Measurements from ENCODE around the gene RALGDS.
A peak's percentile ranks its signal among the peaks of the same experiment; 100 is the strongest.
"Not testable (repeated sequence)": the region's sequence is repeated elsewhere in the genome, so short reads cannot be mapped to it uniquely, and the experiment has no call there.

Gene RALGDS

DNA sequence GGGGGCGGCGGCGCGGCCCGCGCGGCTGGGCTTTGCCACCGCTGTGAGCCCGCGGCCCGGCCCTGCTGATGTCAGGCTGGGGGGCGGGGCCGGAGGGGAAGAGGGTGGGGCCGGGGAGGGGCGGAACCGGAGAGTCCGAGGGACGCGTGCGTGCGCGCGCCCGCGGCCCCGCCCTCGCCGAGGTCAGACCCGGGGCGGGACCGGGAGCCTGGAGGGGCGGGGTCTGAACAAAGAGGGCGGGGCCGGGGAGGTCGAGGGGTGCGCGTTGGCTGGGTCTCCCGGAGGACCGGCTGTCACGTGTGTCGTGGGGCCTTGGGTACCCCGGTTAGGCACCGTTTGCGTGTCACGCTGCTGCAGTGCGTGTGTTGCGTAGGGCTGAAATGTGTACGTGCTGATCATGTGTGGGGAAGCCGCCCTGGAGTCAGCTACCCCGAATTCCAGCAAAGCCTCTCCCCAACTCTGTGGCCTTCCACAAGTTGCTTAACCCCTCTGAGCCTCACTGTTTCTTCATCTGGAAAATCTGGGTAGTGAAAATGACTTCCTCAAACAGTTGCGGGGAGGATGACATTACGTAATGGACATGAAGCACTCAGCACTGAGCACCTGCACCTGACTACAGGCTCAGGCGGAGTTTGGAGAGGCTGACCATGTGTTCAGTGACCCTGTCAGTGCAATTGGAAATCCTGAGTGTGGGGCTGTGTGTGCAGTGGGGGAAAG is at the start of gene RALGDS:
RALGDS (minus strand) TSS at position 43 of the 717 bp plus-strand sequence. CDS start 86 bp downstream, outside the sequence.
- DNase-seq = peak; percentile 94

DNA sequence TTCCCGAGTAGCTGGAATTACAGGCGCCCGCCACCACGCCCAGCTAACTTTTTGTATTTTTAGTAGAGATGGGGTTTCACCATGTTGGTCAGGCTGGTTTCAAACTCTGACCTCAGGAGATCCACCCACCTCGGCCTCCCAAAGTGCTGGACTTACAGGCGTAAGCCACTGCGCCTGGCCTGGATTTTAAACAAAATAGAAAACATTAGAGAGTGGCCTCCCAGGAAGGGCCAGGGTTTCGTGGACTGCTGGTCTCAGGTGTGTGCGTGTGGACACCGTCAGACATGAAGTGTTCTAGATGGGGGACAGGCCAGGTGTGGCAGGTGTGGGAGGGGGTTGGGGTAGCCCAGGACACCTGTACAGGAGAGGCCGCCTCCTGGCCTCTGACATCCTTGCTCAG is 49.7 kb upstream of the RALGDS start:
- DNase-seq = no peak

DNA sequence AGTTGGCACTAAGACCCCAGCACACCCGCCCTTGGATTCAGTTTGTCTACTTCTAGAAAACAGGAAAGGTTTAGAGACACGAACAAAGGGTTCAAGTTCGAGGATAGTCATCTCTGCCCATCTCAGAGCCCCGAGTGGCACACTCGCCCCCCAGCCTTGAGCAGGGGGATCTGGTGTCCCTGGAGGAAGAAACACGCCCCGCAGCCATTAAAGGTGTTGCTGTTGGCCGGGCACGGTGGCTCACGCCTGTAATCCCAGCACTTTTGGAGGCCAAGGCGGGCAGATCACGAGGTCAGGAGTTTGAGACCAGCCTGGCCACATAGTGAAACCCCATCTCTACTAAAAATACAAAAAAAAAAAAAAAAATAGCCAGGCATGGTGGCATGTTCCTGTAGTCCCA is 48.6 kb upstream of the RALGDS start:
- DNase-seq = not testable (repeated sequence)

DNA sequence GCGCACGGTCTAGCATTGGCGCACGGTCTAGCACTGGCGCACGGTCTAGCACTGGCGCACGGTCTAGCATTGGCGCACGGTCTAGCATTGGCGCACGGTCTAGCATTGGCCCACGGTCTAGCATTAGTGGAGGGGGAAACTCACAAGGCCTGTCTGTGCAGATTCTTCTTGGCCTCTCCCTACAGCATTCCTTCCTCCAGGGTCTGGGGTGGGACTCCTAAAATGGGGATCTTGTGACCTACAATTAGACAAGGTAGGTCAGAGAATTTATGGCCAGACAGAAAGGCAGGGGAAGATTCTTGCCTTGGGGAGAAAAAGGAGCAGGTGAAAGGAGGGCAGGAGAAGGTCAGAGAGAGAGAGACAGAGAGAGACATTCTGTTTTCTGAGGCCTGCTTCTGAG is 48.1 kb upstream of the RALGDS start:
- no peak for DNase-seq

DNA sequence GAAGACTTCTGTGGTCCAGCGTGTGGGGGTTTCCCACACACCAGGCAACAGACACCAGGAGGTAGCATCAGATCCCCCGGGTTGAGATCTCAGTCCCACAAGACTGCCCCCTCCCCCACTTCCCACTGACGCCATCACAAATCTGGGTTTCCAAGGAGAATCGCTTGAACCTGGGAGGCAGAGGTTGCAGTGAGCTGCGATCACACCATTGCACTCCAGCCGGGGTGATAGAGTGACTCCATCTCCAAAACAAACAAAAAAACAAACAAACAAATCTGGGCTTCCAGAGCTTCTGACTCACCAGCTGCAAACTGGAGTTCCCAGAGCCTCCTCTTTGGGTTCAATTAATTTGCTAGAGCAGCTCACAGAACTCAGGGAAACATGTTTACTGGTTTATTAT is 47.4 kb upstream of the RALGDS start:
- DNase-seq = no peak

DNA sequence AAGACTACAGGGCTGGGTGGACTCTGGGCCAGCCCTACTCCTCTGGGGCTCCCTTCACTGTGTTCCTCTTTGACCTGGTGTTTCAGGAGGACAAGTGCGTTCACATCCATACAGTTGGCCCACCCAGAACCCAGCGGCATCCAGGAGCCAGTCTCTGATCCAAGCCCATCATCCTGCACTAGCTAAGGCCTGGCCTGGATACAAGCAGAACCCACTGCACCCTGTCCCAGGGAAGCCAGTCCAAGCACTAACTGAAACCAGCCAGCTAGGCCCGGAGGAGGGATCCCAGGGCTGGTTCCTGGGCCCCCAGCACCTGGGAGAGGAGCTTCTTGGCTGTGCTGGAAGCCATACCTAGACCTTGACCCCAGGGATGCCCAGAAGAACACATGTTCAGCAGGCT is 46.7 kb upstream of the RALGDS start:
- DNase-seq = no peak

DNA sequence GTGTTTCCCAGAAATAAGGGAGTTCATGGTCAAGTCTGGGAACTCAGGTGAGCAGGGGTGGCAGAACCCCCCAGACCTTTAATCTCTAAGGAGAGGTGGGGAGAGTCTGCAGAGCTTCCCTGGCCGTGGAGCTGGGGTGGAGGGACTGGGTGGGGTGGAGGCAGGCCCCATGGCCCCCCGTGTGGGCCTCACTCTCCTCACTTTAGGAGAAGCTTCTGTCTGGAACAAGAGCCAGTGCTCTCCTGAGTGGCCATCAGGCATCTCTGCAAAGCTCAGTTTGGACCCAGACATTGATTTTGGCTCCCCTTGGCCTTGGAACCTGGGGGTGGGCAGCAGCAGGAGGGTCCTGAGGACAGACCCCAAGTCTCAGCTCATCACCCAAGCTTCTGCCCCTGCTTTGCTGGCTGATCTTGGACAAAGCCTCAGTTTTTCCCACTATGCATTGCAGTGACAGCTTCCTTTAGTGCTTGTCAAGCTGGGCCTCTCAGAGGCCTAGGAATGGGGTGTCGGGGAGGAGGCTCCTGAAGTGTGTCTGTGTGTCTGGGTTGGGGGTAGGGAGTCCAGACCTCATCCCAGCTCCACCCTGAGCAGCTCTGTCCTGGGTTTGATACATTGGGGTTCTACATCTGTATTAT is 46.2 kb upstream of the RALGDS start:
- no peak for DNase-seq

DNA sequence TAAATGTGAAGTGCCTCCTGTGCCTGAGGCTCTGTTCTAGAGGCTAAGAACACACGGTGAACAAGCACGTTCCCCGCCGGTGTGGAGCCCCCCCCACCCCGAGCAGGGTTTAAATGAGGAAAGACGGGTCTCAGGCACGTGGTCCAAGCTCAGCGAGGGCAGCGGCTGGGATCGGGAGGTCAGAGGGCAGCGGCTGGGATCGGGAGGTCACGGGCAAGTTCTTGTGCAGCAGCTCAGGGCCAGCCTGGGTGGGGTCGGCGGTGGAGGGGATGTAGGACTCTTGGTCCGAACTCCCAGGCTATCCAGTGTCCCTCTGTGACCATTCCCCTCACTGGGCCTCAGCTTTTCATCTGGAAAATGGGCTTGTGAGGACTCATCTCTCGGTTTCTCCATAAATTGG is 45.4 kb upstream of the RALGDS start:
- no peak for DNase-seq

DNA sequence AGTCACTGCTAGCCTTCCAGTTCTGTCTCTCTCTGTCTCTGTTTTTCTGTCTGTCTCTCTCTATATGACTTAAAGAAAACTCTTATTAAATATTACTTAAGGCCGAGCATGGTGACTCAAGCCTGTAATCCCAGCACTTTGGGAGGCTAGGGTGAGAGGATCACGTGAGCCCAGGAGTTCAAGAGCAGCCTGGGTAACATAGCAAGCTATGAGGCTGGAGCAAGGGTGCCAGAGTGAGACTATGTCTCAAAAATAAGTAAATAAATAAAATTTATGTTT is 44.4 kb upstream of the RALGDS start:
- DNase-seq = no peak

DNA sequence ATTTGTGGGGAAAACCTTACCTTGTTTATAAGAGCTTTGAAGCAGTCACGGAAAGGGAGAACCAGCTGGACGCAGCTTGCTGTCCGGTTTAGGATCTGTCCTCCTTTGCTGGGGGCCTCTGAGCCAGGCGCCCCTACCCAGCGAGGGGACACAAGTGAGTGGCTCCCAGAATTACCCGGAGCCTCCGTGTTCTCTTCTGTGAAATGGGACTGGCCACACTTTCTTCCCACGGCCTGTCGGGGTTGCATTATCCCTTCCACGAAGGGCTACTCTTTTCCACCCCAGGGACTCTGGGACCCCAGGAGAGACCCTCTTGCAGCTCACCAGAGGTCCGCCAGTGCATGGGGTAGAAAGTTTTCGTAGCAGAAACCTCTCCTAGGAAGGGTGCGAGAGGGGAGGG is 43.2 kb upstream of the RALGDS start:
- DNase-seq = no peak

DNA sequence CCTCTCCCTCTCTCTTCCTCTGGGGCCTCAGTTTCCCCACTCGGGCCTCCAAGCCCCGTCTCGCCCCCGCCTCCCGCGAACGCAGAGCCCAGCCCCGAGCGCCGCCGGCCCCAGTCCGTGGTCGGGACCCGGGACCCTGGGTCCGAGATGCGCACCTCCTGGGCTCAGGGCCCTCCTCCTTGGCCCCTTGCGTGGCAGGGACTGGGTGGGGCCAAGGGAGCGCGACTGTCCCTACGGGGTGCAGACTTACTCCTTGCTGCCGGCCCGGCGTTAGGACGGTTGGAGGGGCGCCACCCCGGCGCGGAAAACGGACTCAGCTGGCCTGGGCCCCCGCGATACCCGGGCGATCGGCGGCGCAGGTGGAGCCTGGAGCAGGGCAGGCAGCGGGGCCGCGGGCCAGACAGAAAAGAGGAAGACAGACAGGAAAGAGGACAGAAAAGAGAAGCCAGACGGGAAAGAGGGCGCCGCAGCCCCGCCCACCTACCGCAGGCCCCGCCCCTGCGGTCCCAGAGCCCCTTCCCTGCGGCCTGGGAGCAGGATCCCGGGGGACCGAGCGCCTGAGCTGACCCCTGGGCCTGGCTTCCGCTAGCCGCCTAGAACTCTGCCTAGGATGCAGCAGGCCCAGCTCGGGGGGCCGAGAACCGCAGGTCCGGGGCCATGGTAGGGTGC is 42.6 kb upstream of the RALGDS start, which contains the start of gene GBGT1:
GBGT1 (minus strand) TSS at position 411 of the 669 bp plus-strand sequence. CDS start 1,502 bp downstream, outside the sequence.
- peak; percentile 43 for DNase-seq

DNA sequence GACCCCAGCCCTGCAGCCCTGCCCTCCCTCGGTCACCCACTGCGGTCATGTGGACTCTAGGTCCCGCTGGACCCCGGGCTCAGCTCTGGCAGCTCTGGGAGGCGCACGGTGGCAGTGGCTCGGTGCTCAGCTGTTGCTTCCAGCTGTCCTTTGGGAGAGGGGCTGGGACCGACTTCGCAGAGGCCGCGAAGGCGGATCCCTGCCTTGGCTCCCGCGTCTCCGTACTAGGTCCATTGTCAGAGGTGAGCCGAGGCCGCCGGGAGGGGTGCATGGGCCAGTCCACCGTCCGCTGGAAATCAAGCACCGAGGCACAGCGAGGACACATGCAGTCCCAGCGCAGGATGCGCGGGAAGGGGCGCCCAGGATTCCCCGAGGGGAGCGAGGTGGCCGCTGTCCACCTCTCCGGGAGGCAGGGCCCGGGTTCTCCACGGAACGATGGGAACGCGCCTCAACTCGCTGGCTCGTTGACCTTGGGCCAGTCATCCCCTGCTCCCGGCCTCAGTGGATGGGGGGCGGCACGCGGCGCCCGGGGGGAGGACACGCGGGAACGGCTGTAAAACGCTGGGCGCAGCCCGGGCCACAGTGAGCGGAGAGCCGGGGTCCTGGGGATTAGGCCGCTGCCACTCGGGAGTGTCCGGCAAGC is 41.9 kb upstream of the RALGDS start:
- DNase-seq = no peak

DNA sequence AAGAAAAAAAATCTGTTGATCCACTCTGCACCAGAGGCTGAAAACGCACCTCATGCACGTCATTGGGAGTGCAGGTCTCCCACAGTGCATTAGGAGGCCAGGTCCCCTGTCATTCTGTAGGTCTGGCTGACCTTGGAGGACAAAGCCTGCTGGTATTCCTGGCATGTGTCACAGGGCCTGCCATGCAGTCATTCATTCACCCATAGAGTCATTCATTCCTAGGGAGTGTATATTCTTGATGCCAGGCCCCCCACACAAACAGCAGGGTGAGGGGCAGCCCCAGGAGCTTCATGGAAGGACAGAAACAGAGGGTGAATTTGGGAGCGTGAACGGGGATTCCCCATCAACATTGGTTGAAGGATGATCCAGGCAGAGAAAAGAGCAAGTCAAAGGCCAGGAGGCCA is 40.5 kb upstream of the RALGDS start:
- DNase-seq = no peak

DNA sequence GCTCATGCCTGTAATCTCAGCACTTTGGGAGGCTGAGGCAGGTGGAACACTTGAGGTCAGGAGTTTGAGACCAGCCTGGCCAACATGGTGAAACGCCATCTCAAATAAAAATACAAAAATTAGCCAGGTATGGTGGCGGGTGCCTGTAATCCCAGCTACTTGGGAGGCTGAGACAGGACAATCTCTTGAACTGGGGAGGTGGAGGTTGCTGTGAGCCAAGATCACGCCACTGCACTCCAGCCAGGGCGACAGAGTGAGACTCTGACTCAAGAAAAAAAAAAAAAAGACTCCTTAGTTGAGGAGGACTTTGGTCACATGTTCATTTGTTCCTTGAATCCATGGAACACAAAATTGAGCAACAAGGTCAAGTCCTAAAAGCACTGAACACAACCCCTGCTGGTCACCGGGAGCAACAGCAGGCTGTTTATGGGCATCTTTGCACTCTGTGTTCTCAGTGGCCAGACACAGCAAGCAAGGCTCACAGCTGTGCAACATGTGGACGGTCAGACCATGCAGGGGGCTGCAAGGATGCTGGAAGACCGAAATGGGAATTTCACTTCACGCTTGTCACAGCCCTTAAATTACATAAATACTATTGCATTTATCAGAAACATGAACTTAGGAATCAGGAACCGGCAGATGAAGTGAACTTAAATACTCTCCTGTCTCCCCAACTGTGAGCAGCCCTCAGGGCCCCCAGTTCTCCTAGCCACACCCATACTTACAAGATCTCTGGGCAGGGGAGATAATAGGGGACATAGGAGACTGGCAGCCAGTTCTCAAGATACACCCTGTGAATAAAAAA is 39.9 kb upstream of the RALGDS start:
- DNase-seq = peak; percentile 55

DNA sequence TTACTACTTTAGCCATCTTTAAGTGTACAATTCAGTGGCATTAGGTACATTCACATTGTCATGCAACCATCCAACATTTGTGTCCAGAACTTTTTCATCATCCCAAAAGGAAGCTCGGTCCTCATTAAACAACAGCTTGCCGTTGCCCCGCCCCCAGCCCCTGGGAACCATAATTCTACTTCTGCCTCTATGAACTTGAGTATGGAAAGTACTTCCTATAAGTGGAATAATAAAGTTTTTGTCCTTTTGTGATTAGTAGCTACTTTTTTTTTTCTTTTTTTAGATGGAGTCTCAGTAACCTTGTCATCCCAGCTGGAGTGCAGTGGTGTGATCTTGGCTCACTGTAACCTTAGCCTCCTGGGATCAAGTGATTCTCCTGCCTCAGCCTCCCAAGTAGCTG is 37.7 kb upstream of the RALGDS start:
- DNase-seq = no peak

DNA sequence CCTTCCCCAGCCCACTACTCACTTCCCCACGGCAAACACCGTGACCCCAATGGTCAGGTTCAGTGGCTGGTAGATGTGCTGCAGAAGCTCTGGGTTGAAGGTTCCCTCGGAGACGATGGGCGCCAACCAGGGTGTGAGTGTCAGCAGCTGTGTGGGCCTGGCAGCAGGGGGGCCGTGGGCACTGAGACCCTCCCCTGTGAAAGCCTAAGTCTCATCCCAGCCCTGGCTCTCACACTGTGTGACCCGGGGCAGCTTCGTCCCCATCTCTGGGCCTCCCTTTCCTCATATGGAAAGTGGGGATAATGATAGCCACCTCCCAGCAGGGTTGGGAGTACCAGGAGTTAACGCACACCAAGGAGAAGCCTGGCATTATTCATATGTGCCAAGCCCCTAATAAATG is 34.1 kb upstream of the RALGDS start:
- DNase-seq = no peak

DNA sequence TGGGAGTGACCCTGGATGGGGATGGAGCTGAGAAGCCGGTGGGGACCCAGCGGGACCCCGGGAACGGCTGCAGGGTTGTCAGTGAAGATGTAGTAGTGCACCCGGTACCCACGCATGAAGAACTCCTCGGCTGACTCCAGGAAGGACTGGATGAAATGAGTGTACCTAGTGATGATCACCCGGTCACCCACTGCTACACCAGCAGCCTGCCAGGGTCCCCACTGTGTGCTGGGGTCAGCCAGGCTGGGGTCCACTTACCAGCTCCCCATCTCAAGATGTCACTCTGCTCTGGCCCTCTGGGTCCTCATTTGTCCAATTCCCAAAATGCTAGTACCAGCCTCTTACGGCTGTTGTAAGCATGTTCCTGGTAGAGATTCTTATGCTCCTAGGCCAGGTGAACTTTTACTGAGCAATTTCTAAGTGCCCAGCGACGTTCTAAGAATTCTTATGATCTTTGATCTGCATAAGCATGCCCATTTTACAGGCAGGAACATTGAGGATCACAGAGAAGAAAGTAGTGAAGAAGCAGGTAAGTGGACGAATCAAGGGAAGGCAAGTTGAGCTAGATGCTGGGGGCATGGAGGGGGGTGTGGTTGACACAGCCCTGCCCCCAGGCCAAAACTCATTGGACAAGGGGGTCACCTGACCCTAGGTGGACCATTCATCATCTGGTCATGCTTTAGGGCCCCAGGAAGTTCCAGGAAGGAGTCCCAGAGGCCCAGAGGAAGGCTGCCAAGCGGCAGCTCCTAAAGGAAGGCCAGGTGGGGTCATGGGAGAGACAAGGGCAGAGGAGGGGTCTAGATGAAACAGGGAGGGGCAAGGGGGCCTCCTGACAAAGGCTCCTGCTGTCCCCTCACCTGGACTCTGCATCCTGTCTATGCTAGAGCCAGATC is 33.3 kb upstream of the RALGDS start:
- DNase-seq = no peak

DNA sequence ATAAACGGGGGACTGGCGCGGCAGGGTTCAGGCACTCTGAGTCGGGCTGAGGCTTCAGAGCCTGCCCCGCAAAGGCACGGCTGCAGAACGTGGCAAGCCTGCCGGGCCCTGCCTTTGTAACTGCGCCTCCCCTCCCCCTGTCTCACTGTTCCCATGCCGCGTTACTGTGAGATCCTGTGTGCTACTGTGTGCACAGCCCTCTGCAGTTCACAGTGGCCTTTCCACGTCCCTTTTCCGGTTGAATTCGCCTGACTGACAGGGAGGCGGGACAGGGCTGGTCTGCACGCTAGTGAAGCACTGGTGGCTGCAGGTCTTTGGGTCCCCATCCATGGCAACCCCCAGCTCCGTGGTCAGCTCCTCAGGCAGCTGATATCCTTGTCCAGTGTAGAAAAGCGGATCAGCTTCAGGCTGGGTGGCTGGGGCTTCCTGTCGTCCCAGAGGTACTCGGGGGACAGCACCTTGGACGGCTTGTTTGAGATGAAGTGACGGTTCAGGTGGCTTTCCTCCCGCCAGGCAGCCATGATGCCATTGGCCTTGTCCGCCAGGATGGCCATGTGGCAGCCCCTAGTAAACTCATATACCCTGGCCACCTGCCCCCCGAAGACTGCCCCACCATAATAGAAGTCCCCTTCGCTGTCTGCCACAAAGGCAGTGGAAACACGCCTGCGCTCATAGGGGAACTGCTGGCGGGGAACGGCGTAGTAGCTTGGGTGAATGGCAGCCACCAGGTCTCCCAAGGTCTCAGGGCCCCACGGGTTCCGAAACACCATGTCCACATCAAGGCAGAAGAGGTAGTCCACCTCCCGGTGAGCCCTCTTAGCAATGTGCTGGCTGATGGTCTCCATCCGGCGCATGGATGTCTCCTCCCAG is 32.4 kb upstream of the RALGDS start:
- DNase-seq = no peak

DNA sequence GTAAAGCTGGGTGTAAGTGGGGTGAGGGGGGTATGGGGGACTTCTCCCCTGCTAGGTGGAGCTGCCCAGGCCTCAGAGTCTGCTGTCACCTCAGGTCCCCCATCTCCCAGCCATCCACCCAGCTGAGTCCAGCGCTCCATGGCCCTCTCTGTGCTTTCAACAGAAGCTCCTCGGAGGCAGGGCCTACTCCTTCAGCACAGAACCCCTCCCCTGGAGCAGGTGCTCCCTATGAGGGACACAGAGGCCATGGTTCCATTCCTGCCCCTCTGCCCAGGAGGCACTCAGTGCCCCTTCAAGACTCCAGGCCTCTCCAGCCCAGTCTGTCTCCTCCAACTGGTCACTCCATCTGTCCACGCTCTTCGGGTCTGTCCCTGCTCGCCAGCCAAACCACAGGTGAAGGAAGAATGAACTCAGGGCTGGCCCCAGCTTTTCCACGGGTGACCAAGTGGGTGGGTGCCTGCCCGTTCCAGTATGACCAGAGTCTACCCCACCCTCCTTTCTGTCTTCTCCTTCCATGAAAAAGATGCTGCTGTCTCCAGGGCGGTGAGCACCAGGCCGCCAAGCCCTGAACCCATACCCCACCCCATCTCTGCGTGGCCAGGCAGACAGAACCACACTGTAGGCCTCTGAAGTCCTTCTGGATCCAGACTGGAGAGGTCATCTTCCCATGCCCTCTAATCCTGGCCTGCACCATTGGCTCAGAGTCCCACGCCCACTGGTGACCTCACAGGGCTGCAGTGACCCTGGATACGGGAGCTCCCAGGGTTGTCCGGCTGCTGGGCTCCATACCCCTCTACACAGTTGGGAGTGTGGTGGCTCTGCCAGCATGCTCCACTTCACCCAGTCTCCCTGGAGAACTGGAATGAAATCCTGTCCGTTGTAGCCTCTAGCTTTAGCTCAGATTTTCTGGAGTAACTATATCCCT is 30.8 kb upstream of the RALGDS start:
- DNase-seq = no peak

DNA sequence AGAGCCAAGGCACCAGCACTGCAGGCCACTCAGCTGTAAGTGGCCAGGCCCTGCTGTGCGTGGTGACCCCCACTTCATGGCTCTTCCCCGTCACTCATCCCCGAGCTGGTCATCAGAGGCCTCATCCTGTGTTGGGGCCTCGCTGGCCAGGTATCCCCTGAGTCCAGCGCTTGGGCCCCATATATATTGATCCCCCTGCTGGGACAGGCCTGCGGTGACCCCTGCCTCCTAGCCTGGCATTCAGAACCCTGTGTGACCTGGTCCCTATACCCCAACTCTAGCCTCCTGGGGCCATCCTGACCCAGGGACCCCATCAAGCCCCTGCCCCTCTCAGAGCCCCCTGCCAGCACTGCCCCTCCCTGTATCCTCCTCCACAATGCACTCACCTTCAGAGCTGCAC is 30.0 kb upstream of the RALGDS start:
- no peak for DNase-seq

Data from CD4-positive, alpha-beta T cell treated with Interleukin-21 for 1 hour (primary cell).